ENCODE results near the gene PVR. TPM values are rescaled to one million over a fixed set of nuclear protein-coding genes. Genes with fewer than 3 reads are reported as not detected.
A peak's percentile ranks its signal among the peaks of the same experiment; 100 is the strongest.
"Not testable (repeated sequence)": the region's sequence is repeated elsewhere in the genome, so short reads cannot be mapped to it uniquely, and the experiment has no call there.

Gene PVR
- total and polyA plus RNA-seq, 9 of the 15 experiments (the other 6 are each of a cell fraction or from before 2014, with no cell fraction given) = 0.89 to 14.5 (median 9.8) TPM

- in situ Hi-C loops (cut with MboI); CTCF ChIA-PET (ENCODE audit: low intra/inter-chr PET ratio): not testable (repeated sequence)
These were observed 33.2 kb upstream of the PVR start for GRCh38 chr19:44610497-44610896.

More at GRCh38 chr19:44610497-44610896, 33.2 kb upstream of the PVR start:
- POLR2A ChIA-PET = interaction anchor here (1.0 to 2.5 kb wide), 3 partner anchors 9 to 37 kb away, joined by 3 to 7 read pairs (median 3); no protein-coding TSS in a partner anchor
- H3K4me2 ChIP-seq (ENCODE audit: insufficient read depth, low read length); H3K9me3 ChIP-seq (replicated peaks; ENCODE audit: control insufficient read depth, insufficient read depth, low read depth, low read length); H3K27me3 ChIP-seq (ENCODE audit: control insufficient read depth in 2 of 2, insufficient read depth in 2 of 2, low read length in 2 of 2); H3K4me3 ChIP-seq; H3K79me2 ChIP-seq (ENCODE audit: control insufficient read depth, insufficient read depth, low read length); H3K36me3 ChIP-seq (ENCODE audit: control insufficient read depth, insufficient read depth, low read length); H4K20me1 ChIP-seq (replicated peaks; ENCODE audit: control insufficient read depth, insufficient read depth, low read length); H3K9ac ChIP-seq (ENCODE audit: insufficient read depth in 1 of 2, low read depth in 2 of 2, low read length in 2 of 2); BruUV-seq (replicated peaks); H3K27ac ChIP-seq (ENCODE audit: extremely low read depth, low read depth, low read length); intact Hi-C loops (cut with micrococcal nuclease); H3K9me1 ChIP-seq (ENCODE audit: control insufficient read depth, insufficient read depth, low read length); H2AFZ ChIP-seq (ENCODE audit: low read depth, low read length): not testable (repeated sequence)
- ATAC-seq = peak; percentile 90
- peak in 1 of 4 experiments; percentile 44 for DNase-seq (ENCODE audit: extremely low read depth in 1 of 4, low spot score in 3 of 4)
- WGBS (ENCODE audit: insufficient coverage, low coverage, missing lambda C conversion rate) = 18% methylated on average over 3 of the region's 5 CpGs
- FAIRE-seq = peak; percentile 74
- TF ChIP-seq CTCF (IDR thresholded peaks at IDR 0.05 in 2 of 3, conservative IDR thresholded peaks at IDR 0.05 in 1 of 3; ENCODE audit: insufficient read depth in 2 of 3, low read depth in 1 of 3, low read length in 3 of 3) = peak; percentile 31 to 52 (median 35); a peak in 4 of 6 replicates
- peak in 1 of 2 experiments; percentile 43; a peak in 2 of 4 replicates for TF ChIP-seq RAD21 (CRISPR knock-in tag; conservative IDR thresholded peaks at IDR 0.05 in 1 of 2, IDR thresholded peaks at IDR 0.05 in 1 of 2)
- TF ChIP-seq KLF16 (IDR thresholded peaks at IDR 0.05) = 0 out of 2 replicates have a peak, but pooled peaks have one; percentile 8
- H3K4me1 ChIP-seq (replicated peaks in 1 of 2; ENCODE audit: control insufficient read depth in 2 of 2, insufficient read depth in 2 of 2, low read length in 2 of 2) = peaks cover 7 to 11% of the 10 kb centered on the region in 2 experiments; a peak in 3 of 5 replicates
